Astrocyte of the hippocampus (primary cell): ENCODE results near the gene ARHGAP26.

Experiments
- DNase-seq: peaks from one replicate; pipeline ENCODE4 v3.0.0; 2011; ENCODE audit warnings: low read depth, low spot score

ARHGAP26 gene

GRCh38 chr5:143238620-143239019, 468.4 kb downstream of the ARHGAP26 start:
- no peak for DNase-seq

DNA sequence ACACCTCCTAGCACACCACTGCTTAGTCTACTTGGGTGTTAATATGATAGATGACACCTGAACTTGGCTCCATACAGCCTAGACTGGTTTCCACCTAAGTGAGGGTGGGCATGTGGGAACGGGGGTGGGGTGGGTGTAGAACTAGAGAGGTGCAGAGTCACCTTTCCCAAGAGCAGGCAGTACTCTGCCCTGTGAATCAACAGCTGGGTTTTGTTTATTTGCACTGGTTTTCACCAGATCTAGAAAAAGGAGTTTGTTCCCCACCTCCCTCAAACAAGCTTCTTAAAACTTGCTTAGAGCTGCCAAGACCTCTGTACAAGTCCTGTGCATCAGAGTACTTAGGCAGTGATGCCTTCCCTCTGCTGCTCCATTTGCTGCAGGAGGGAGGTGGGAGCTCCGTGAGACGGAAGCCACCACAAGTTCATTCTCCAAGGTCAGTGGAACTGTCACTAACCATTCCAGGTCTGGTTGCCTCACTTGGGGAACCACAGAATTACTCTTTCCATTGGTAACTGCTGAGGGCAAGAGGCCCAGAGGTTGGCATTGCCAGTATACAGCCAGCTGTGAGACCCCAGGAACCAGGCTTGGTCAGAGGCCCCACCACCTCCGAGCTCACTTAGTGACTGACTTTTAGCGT, 469.8 kb downstream of the ARHGAP26 start:
- no peak for DNase-seq

- no peak for DNase-seq
Measured at GRCh38 chr5:143241892-143242291, 471.7 kb downstream of the ARHGAP26 start.

DNA sequence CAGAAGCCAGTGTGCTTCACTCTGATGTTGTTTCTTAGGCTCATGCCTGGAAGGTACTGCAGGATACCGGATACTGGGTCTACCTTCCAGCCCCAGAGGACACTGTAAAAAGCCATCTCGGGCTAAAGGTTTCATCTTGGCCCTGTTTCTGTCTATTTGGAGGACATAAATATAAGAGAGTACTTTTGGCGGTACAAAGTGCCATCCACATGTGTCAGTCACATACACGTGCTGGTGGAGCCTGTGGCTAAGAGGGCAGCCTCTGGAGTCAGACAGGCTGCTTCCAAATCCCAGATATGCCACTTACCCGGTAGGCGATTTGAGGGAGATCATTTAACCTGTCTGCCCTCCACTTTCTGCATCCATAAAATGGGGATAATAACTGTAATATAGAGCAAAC, 472.9 kb downstream of the ARHGAP26 start:
- no peak for DNase-seq

- peak; percentile 96 for DNase-seq
Measured at GRCh38 chr5:143244000-143244736, 474.0 kb downstream of the ARHGAP26 start.

DNA sequence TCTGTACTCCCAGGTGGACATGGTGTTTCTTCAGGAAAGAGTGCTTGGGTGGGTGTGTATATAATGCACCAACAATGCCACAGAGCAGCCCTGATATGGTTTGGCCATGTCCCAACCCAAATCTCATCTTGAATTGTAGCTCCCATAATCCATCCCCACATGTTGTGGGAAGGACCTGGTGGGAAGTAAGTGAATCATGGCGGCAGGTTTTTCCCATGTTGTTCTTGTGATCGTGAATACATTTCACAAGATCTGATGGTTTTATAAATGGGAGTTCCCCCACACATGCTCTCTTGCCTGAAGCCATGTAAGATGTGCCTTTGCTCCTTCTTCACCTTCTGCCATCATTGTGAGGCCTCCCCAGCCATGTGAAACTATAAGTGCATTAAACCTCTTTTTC, 474.8 kb downstream of the ARHGAP26 start:
- peak; percentile 39 for DNase-seq

DNA sequence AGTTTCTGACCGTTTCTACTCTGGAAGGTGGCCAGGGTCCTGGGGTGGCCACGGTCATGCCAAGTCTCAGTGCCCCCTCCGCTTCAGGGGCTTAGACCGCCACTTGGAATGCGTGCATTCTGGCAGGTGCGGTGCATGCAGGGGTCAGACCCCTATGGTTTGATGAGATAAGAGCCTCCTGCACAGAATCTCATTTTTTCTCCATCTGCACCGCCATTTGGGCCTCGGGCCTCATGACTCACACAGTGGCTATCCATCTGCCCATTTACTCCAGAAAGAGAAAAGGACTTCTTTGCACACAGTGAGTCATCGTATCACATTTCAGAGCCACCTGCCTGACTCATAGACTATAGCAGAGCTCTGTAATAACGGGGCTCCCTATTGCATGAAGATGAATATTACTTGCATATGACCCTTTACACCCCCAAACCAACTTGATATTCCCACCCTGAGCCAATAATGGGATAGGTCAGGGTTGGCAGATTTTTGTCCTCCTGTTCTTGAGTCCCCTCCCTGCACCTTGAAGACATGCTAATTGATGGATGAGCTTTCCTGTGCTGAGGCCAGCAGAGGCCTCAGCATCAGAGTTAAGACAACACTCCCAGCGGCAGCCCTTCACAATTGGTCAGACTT, 475.9 kb downstream of the ARHGAP26 start:
- DNase-seq, result peak; percentile 93

GRCh38 chr5:143247134-143247815, 477.1 kb downstream of the ARHGAP26 start:
- DNase-seq, result no peak

DNA sequence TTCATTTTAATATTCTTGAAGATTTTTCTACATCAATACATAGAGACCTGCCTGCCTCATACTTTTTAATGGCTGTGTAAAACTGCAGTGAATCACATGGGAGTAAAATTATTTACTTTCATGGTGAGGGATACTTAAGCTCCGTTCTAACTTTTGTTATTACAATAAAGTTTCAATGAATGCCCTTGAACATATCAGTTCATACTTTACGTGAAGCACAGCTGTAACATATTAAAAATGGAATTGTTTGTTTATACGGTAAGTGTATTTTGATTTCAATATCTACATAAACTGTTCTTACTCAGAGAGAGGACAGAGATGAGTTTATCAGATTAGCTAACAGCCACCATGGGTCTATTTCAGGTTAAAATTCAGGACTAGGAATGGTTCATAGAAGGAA, 478.2 kb downstream of the ARHGAP26 start:
- no peak for DNase-seq

- DNase-seq, result peak; percentile 67
Measured at GRCh38 chr5:143248822-143249579, 478.8 kb downstream of the ARHGAP26 start.

- peak; percentile 4 for DNase-seq
Measured at GRCh38 chr5:143249851-143250250, 479.7 kb downstream of the ARHGAP26 start.

DNA sequence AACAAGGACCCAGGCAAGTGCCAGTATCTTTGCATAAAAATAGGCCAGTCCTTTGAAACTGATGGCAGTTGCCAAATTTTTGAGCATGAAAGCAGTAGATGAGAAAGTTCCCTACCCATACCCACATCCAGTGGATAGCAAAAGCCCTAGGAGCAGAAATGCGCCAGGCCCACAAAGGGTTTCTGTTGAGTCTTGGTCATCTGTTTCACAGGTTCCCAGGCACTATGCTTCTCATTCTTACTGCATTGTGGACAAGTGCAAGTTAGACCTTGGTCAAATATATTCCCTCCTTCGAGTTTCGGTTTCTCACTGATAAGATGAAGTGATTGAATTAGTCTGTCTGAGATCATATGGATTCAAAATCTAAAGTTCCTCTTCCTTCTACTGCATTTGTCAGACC, 481.0 kb downstream of the ARHGAP26 start:
- no peak for DNase-seq

- no peak for DNase-seq
Measured at GRCh38 chr5:143251946-143252345, 481.8 kb downstream of the ARHGAP26 start.

- no peak for DNase-seq
Measured at GRCh38 chr5:143254819-143255218, 484.6 kb downstream of the ARHGAP26 start.

- peak; percentile 53 for DNase-seq
Measured at GRCh38 chr5:143258559-143259253, 488.5 kb downstream of the ARHGAP26 start.

DNA sequence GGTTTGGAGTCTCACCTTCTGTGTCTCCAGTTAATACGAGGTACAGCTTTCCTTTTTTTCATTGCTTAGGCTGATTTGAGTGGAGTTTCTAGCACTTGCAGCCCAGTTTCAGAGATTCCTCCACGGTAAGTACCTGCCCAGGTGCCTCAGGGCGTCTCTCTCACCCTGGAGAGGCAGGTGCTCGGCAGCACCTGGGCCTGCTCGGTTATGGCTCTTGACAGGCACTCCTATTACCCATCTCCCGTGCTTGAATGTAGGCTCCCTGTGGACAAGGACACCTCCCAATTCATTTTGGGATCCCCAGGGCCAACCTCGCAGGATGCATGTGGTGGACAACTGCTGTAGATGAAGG, 489.1 kb downstream of the ARHGAP26 start:
- DNase-seq, result no peak

- DNase-seq, result no peak
Measured at GRCh38 chr5:143261748-143262392, 491.7 kb downstream of the ARHGAP26 start.

DNA sequence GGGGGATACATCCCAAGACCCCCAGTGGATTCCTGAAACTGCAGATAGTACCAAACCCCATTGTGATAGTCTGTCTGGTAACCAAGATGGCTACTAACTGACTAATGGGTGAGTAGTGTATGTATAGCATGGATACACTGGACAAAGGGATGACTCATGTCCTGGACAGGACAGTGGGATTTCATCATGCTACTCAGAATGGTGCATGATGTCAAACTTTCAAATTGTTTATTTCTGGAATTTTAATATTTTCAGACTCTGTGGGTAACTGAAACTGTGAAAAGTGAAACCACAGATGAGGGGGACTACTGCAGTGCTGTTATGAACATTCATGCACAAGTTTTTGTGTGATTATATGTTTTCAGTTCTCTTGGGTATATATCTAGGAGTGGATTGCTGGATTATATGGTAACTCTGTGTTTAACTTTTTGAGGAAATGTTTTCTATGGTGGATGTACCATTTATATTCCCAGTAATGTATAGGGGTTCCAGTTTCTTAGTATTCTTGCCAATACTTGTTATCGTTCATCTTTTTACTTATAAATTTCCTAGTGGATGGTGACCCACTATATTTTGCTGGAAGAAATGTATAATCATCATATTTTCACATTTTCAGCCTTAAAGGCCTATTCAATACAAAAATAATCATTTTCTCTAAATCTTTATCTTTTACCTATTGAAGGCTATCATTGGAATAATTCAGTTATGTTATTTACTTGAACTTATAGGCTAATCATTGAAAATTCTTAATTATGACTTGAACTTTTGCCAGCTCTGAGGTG, 492.4 kb downstream of the ARHGAP26 start:
- peak; percentile 44 for DNase-seq

DNA sequence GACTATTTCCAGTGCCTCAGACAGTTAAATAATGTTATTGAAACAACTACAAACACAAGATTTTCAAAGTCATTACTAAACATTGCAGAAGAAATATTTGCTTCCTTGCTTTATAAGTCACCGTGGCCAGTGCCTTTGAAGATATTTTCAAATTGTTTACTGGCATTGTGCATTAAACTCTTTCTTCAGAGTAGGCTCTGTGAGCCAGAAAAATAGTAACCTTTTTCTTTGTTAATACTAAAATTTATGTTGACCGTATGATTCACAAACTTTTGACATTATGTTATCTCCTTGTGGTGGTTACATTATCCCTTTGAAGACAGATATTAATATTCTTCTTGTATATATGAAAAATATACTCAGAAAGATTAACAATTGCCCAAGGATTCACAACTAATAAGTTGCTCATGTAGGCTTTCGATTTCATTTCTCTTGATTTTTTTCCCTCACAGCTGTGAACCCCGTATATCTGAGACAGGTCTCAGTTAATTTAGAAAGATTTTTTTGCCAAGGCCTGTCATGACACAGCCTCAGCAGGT, 493.2 kb downstream of the ARHGAP26 start:
- DNase-seq, result no peak
